GM19328 (cell line): ENCODE data around the gene ATP2C2.
"Not testable (repeated sequence)": the region's sequence is repeated elsewhere in the genome, so short reads cannot be mapped to it uniquely, and the experiment has no call there.

Source experiments
- ATAC-seq: cut with Tn5 transposase; IDR thresholded peaks from one replicate; pipeline ENCODE4 v1.9.1; 2021; ENCODE audit warnings: mild to moderate bottlenecking, moderate library complexity; ENCODE audit not compliant: unreplicated experiment

ATP2C2 gene, protein sequence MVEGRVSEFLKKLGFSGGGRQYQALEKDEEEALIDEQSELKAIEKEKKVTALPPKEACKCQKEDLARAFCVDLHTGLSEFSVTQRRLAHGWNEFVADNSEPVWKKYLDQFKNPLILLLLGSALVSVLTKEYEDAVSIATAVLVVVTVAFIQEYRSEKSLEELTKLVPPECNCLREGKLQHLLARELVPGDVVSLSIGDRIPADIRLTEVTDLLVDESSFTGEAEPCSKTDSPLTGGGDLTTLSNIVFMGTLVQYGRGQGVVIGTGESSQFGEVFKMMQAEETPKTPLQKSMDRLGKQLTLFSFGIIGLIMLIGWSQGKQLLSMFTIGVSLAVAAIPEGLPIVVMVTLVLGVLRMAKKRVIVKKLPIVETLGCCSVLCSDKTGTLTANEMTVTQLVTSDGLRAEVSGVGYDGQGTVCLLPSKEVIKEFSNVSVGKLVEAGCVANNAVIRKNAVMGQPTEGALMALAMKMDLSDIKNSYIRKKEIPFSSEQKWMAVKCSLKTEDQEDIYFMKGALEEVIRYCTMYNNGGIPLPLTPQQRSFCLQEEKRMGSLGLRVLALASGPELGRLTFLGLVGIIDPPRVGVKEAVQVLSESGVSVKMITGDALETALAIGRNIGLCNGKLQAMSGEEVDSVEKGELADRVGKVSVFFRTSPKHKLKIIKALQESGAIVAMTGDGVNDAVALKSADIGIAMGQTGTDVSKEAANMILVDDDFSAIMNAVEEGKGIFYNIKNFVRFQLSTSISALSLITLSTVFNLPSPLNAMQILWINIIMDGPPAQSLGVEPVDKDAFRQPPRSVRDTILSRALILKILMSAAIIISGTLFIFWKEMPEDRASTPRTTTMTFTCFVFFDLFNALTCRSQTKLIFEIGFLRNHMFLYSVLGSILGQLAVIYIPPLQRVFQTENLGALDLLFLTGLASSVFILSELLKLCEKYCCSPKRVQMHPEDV

GRCh38 chr16:84368308-84368996 lies at the start of gene ATP2C2:
Gene ATP2C2 (plus strand): TSS chr16:84368538. CDS start chr16:84368616, 78 bp downstream.
- ATAC-seq: no peak

DNA sequence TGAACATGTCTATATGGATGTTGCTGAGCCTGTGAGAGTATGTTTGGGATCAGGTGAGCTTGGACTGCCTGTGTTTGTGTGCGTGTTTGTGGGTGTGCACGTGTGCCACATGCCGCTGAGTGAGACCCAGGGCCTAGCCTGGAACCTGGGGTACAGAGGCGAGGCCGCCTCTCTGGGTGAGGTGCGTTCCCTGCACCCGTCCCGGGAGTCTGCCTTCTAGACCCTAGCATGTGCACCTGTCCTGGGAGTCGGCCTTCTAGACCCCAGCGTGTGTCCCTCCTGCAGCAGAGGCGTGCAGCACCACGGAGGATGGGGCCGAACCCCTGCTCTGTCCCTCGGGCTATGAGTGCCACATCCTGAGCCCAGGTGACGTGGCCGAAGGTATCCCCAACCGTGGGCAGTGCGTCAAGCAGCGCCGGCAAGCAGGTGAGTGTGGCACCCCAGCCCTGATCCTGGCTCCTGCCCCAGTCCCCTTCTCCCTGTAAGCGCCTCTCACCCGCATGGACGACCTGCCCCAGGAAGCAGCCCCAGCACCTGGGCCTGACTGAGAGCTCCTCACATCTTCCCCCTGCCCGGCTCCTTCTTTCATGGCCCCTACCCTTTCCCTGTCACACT lies 49.1 kb upstream of the ATP2C2 start:
- ATAC-seq: no peak

DNA sequence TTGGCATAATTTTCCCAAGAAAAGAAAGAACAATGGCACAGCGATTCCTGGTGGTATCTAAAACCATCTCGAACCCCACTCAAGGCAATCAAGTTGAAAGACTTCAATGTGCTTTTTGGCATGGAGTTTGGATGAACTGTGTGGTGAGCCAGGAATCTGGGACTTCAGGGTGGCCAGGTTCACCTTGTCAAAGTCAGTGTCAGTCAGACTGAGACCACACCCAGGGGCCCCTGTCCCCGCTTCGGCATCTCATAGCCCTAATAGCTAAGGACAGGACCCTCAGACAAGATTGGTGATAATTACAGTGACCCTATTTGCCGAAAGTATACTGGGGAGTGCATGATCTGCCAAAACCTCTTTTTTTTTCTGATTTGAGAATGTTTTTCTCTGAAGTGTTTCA lies 47.8 kb upstream of the ATP2C2 start:
- no peak for ATAC-seq

DNA sequence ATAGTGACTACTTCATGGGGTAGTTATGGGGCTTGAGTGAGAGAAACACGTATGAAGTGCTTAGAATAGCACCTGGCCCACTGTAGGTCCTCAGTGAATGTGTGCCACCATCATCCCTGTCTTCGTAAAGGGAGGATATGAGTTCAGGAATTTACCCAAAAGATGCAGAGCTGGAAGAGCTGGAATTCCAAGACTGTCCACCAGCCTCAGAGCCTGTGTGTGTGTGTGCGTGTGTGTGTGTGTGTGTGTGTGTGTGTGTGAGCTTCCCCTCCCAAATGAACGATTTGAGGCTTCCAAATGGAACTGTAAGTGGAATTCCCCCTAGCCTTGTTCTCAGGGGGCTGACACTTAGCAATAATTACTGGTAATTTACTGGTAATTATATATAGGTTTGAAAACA lies 46.4 kb upstream of the ATP2C2 start:
- ATAC-seq: no peak

- no peak for ATAC-seq
Observed at GRCh38 chr16:84322749-84323148, 45.6 kb upstream of the ATP2C2 start.

- ATAC-seq: no peak
Observed at GRCh38 chr16:84323606-84324005, 44.7 kb upstream of the ATP2C2 start.

DNA sequence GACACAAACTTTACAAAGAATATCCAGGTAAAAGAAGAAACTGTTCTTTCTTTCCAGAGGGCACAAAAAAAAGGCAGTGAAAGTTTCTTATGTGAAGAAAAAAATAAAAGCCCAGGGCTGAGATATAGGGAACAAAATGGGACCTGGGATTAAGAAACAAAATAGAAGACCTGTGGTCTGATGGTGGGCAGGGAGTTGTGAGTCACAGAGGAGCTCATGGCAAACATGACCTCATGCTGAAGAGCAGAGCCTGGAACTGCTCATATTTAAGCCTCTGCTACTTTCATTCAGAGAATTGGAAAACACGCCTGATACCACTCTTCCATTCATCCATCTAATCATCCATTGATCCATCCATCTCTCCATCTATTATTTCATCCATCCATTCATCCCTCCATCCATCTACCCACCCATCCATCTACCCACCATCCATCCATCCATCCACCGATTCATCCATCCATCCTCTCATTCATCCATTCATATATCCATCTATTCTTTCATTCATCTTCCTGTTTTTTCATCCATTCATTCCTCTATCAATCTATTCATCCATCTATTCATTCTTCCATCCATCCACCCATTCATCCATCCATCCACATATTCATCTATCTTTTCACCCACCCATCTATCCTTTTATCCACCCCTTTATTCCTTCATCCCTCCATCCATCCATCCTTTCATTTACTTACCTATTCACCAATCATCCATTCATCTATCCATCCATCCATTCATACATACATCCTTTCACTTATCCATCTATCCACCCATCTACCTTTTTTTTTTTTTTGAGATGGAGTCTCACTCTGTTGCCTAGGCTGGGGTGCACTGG lies 43.7 kb upstream of the ATP2C2 start:
- ATAC-seq: no peak

- ATAC-seq: no peak
Observed at GRCh38 chr16:84326545-84326944, 41.8 kb upstream of the ATP2C2 start.

- ATAC-seq: no peak
Observed at GRCh38 chr16:84327926-84328505, 40.3 kb upstream of the ATP2C2 start.

DNA sequence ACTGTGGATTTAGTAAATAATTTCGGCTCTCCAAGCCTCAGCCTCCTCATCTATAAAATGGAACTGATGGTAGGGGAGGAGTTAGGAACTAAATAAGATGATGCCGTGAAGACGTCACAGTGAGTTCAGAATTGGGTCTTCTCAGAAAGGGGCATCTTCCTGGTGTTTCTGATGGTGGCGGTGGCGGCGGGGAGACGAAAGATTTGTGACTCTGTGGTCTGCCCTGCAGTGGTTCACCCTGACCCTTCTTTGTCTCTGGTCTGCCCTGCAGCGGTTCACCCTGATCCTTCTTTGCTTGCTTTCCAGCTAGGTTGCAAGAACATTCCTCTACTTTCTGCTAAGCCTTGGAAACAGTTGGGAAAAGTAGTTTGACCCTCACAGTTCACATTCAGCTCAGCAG lies 39.3 kb upstream of the ATP2C2 start:
- no peak for ATAC-seq

GRCh38 chr16:84329843-84330684 lies 38.3 kb upstream of the ATP2C2 start:
- no peak for ATAC-seq

DNA sequence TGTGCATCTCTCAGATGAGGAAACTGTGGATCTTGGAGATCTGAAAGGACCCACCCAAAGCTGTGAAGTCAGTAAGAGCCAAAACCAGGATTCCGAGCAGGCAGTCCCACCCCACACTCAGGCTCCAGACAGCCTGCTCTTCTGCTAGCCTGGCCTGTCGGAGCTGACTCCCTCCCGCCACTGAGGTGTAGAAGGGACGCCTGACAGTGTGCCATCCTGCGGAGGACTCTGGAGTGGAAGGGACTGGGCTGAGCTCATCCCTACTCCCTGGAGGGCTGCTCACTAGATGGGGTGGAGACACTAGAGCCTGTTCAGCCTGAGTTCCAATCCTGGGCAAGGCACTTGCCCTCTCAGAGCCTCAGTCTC lies 37.7 kb upstream of the ATP2C2 start:
- ATAC-seq: no peak

DNA sequence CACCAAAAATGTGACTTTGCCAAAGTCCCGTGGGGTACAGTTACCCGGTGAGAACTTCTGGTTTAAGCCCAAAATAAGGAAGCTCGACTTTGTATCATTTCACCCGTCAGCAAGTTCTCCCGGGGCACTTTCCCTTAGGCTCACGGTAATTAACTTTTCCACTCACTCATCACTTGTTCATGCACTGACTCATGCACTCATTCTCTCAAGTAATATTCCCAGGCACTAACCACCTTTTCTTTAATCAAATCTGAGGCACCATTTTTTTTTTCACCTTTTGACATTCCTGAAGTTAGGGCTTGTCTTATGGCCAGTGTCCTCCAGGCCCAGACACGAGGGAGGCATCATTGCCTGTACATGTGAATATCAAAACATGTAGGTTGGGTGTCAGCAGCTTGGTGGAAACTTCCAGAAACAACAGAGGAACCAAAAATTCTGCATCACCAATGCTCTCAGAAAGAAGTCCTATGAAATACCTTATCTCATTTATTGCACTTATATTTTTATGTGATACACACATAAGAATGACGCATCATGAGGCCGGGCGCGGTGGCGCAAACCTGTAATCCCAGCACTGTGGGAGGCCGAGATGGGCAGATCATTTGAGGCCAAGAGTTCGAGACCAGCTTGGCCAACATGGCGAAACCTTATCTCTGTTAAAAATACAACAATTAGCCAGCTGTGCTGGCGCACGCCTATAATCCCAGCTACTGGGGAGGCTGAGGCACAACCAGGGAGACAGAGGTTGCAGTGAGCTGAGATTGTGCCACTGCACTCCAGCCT lies 36.1 kb upstream of the ATP2C2 start:
- no peak for ATAC-seq

GRCh38 chr16:84332975-84333684 lies 35.2 kb upstream of the ATP2C2 start:
- no peak for ATAC-seq

- ATAC-seq: no peak
Observed at GRCh38 chr16:84334058-84334457, 34.3 kb upstream of the ATP2C2 start.

GRCh38 chr16:84334482-84334881 lies 33.9 kb upstream of the ATP2C2 start:
- no peak for ATAC-seq

GRCh38 chr16:84337236-84337635 lies 31.1 kb upstream of the ATP2C2 start:
- not testable (repeated sequence) for ATAC-seq
